ENCODE measurements around the gene GAS6. TPM values are rescaled to one million over a fixed set of nuclear protein-coding genes. Genes with fewer than 3 reads are reported as not detected.

The GAS6 gene
- total and polyA plus RNA-seq, 9 of the 15 experiments (the other 6 are each of a cell fraction or from before 2014, with no cell fraction given), result 0.14 to 9.7 (median 4.7) TPM; not detected in 1

- no peak for TF ChIP-seq PKNOX1 (IDR thresholded peaks at IDR 0.05)
- no peak for TF ChIP-seq GATAD2A (IDR thresholded peaks at IDR 0.05)
- TF ChIP-seq HDAC1 (IDR thresholded peaks at IDR 0.05), result no peak
- TF ChIP-seq TAL1 (IDR thresholded peaks at IDR 0.05), result no peak
- no peak for TF ChIP-seq KDM2B (CRISPR knock-in tag; IDR thresholded peaks at IDR 0.05)
Measured at GRCh38 chr13:113874579-113875428, 10.9 kb upstream of the GAS6 start (continued).

- BruUV-seq (replicated peaks), result no TSS peak
- no peaks in the 10 kb centered on the region for H3K79me2 ChIP-seq (ENCODE audit: control insufficient read depth, insufficient read depth, low read length)
- no peak overlapping the region for H2AFZ ChIP-seq (ENCODE audit: low read depth, low read length)
- DNase-seq (ENCODE audit: extremely low read depth in 1 of 4, low spot score in 3 of 4) (no peak), ATAC-seq (no peak), FAIRE-seq (no peak)
- H3K27ac ChIP-seq (ENCODE audit: extremely low read depth, low read depth, low read length), result no peak overlapping the region
- H3K4me3 ChIP-seq, result no peak overlapping the region
- no peak overlapping the region for H3K9ac ChIP-seq (ENCODE audit: insufficient read depth in 1 of 2, low read depth in 2 of 2, low read length in 2 of 2)
- CTCF ChIA-PET (ENCODE audit: low intra/inter-chr PET ratio), result no interaction called here
- H3K36me3 ChIP-seq (ENCODE audit: control insufficient read depth, insufficient read depth, low read length), result no peaks in the 10 kb centered on the region
- POLR2A ChIA-PET, result no interaction called here
- no peaks in the 10 kb centered on the region for H3K9me1 ChIP-seq (ENCODE audit: control insufficient read depth, insufficient read depth, low read length)
- in situ Hi-C loops (cut with MboI) (no loop called here), intact Hi-C loops (cut with micrococcal nuclease) (no loop called here)
- H3K9me3 ChIP-seq (replicated peaks; ENCODE audit: control insufficient read depth, insufficient read depth, low read depth, low read length), result no peaks in the 10 kb centered on the region
- H4K20me1 ChIP-seq (replicated peaks; ENCODE audit: control insufficient read depth, insufficient read depth, low read length), result no peaks in the 10 kb centered on the region
- H3K4me1 ChIP-seq (replicated peaks in 1 of 2; ENCODE audit: control insufficient read depth in 2 of 2, insufficient read depth in 2 of 2, low read length in 2 of 2), result peaks cover 0 to 3% of the 10 kb centered on the region in 2 experiments; a peak in 2 of 5 replicates
- H3K4me2 ChIP-seq (ENCODE audit: insufficient read depth, low read length), result no peak overlapping the region
- peaks cover 24 to 45% of the 10 kb centered on the region in 2 experiments; a peak in 4 of 5 replicates for H3K27me3 ChIP-seq (ENCODE audit: control insufficient read depth in 2 of 2, insufficient read depth in 2 of 2, low read length in 2 of 2)
- WGBS (ENCODE audit: insufficient coverage, low coverage, missing lambda C conversion rate), result 20% methylated on average over 1 of the region's 10 CpGs
- TF ChIP-seq BCLAF1 (IDR thresholded peaks at IDR 0.05; ENCODE audit: borderline replicate concordance in 1 of 2, control insufficient read depth in 1 of 2, low read depth in 2 of 2, low read length in 1 of 2) (no peak), ZFX (CRISPR knock-in tag; IDR thresholded peaks at IDR 0.05) (no peak), GTF2B (IDR thresholded peaks at IDR 0.05; ENCODE audit: extremely low read depth, insufficient read length) (no peak), MLLT1 (IDR thresholded peaks at IDR 0.05) (no peak), E2F6 (IDR thresholded peaks at IDR 0.05; ENCODE audit: borderline replicate concordance in 1 of 2, extremely low read depth in 1 of 2, insufficient read depth in 1 of 2, insufficient read length in 1 of 2, low read depth in 1 of 2, low read length in 1 of 2, poor library complexity in 1 of 2, severe bottlenecking in 1 of 2) (no peak), ZNF354B (CRISPR knock-in tag; IDR thresholded peaks at IDR 0.05) (no peak)
Measured at GRCh38 chr13:113874177-113874576, 10.3 kb upstream of the GAS6 start.

Data from K562 (cell line).